Measurements from ENCODE around the gene TFB2M.

GRCh38 chr1:246565751-246566127, 322 bp downstream of the TFB2M start:
- TF ChIP-seq, protein P1, sequence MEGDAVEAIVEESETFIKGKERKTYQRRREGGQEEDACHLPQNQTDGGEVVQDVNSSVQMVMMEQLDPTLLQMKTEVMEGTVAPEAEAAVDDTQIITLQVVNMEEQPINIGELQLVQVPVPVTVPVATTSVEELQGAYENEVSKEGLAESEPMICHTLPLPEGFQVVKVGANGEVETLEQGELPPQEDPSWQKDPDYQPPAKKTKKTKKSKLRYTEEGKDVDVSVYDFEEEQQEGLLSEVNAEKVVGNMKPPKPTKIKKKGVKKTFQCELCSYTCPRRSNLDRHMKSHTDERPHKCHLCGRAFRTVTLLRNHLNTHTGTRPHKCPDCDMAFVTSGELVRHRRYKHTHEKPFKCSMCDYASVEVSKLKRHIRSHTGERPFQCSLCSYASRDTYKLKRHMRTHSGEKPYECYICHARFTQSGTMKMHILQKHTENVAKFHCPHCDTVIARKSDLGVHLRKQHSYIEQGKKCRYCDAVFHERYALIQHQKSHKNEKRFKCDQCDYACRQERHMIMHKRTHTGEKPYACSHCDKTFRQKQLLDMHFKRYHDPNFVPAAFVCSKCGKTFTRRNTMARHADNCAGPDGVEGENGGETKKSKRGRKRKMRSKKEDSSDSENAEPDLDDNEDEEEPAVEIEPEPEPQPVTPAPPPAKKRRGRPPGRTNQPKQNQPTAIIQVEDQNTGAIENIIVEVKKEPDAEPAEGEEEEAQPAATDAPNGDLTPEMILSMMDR (IDR thresholded peaks at IDR 0.05) = no peak
- TF ChIP-seq POLR2A (IDR thresholded peaks at IDR 0.05) = no peak
